ENCODE data around the gene SMG6. TPM values are rescaled to one million over a fixed set of nuclear protein-coding genes. Genes with fewer than 3 reads are reported as not detected.

Gene SMG6
- total and polyA plus RNA-seq, 2 of the 8 experiments (the other 6 are each of a cell fraction or from before 2014, with no cell fraction given), result 18.5 to 25.2 TPM

DNA sequence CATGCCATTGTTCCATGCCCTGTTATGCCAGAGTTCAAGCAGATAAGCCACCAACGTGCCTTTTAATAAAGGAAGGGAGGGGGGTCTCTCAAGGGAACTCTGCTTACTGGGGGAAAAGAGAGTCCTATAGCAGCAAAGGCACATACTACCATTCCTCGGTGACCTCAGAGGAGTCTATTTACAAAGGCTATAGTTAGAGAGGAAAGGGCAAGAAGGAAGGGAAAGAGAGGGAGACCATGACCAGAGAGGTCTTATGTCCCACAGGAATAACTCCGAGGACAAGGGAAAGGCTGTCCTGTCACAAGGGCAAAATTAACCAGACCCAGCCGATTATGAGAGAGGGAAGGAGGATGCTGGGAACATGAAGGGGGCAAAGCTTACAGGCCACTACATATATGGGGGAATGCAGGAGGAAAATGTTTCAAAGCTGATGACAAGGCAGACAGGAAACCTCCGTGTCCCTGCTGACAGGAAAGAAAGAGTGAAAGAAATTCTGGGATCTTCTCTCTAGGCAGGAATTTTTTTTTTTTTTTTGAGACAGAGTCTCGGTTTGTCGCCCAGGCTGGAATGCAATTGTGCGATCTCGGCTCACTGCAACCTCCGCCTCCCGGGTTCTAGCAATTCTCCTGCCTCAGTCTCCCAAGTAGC, 197.2 kb downstream of the SMG6 start:
- TF ChIP-seq KDM5A (IDR thresholded peaks at IDR 0.05; ENCODE audit: low read length) (no peak), GABPA (IDR thresholded peaks at IDR 0.05; ENCODE audit: borderline replicate concordance, insufficient read depth, low read length) (no peak), CTBP2 (IDR thresholded peaks at IDR 0.05; ENCODE audit: borderline replicate concordance, insufficient read depth, insufficient read length, low read length) (no peak), SRF (IDR thresholded peaks at IDR 0.05; ENCODE audit: low read depth, low read length) (no peak), ASH2L (IDR thresholded peaks at IDR 0.05; ENCODE audit: low read length) (no peak), TEAD4 (IDR thresholded peaks at IDR 0.05; ENCODE audit: low read depth, low read length) (no peak), BRCA1 (IDR thresholded peaks at IDR 0.05; ENCODE audit: low read depth, low read length) (no peak), EP300 (IDR thresholded peaks at IDR 0.05; ENCODE audit: borderline replicate concordance in 1 of 2, low read depth in 2 of 2, low read length in 2 of 2) (no peak), CHD1 (IDR thresholded peaks at IDR 0.05; ENCODE audit: low read depth, low read length) (no peak)
- TF ChIP-seq, protein P1, sequence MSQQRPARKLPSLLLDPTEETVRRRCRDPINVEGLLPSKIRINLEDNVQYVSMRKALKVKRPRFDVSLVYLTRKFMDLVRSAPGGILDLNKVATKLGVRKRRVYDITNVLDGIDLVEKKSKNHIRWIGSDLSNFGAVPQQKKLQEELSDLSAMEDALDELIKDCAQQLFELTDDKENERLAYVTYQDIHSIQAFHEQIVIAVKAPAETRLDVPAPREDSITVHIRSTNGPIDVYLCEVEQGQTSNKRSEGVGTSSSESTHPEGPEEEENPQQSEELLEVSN (IDR thresholded peaks at IDR 0.05), result no peak
- no peak overlapping the region for H3K27ac ChIP-seq (ENCODE audit: low read depth, low read length)
- no peaks in the 10 kb centered on the region for H3K79me2 ChIP-seq (ENCODE audit: control insufficient read depth in 1 of 2, insufficient read depth in 2 of 2, low read length in 2 of 2)
- 92% methylated on average over 11 of the region's 11 CpGs; no CpG with 5 or more reads in 1 of the 2 experiments for WGBS, 2 experiments (ENCODE audit: extremely low coverage in 1 of 2, insufficient coverage in 1 of 2, insufficient read length in 1 of 2, insufficient replicate concordance in 2 of 2, low coverage in 1 of 2, low lambda C conversion rate in 2 of 2, missing lambda C conversion rate in 1 of 2)
- no peak overlapping the region for H3K18ac ChIP-seq (ENCODE audit: extremely low read depth, low read length)
- no peak overlapping the region for H4K8ac ChIP-seq (ENCODE audit: extremely low read depth, insufficient read depth, low read length)
- no peaks in the 10 kb centered on the region for H3K27me3 ChIP-seq (replicated peaks in 1 of 4; ENCODE audit: control insufficient read depth in 3 of 4, extremely low read depth in 1 of 4, insufficient read depth in 3 of 4, low read length in 3 of 4)
- FAIRE-seq (no peak), DNase-seq (ENCODE audit: low read depth in 1 of 2, low spot score in 2 of 2) (no peak)
- no peak overlapping the region for H2BK5ac ChIP-seq (ENCODE audit: low read depth, low read length)
- no peak overlapping the region for H2AK5ac ChIP-seq (ENCODE audit: low read depth, low read length)
- no peak overlapping the region for H3K4ac ChIP-seq (replicated peaks; ENCODE audit: insufficient read length, low read depth, low read length)
- H3K23ac ChIP-seq (ENCODE audit: insufficient read length), result no peak overlapping the region
- no peaks in the 10 kb centered on the region for H3K4me1 ChIP-seq (replicated peaks in 1 of 4; ENCODE audit: control insufficient read depth in 3 of 4, insufficient read depth in 4 of 4, low read length in 3 of 4)
- H3K9me3 ChIP-seq (ENCODE audit: insufficient read depth in 2 of 2, low read depth in 1 of 2, low read length in 1 of 2), result no peaks in the 10 kb centered on the region
- H4K91ac ChIP-seq (replicated peaks; ENCODE audit: insufficient read length, low read length), result no peak overlapping the region
- no peaks in the 10 kb centered on the region for H3K79me1 ChIP-seq (ENCODE audit: low read depth, low read length)
- H2BK120ac ChIP-seq (replicated peaks; ENCODE audit: low read depth, low read length), result no peak overlapping the region
- no peak overlapping the region for H3K4me2 ChIP-seq (ENCODE audit: insufficient read depth in 1 of 2, low read depth in 2 of 2, low read length in 2 of 2)
- H3K14ac ChIP-seq (ENCODE audit: insufficient read length), result no peak overlapping the region
- H2AFZ ChIP-seq (ENCODE audit: low read length), result no peak overlapping the region
- no peak overlapping the region for H4K5ac ChIP-seq (ENCODE audit: insufficient read length, low read depth, low read length)
- H3K4me3 ChIP-seq (ENCODE audit: extremely low read depth in 1 of 4, insufficient read depth in 2 of 4, low read depth in 3 of 4, low read length in 4 of 4), result no peak overlapping the region
- no peaks in the 10 kb centered on the region; a peak in 1 of 8 replicates for H3K36me3 ChIP-seq (ENCODE audit: control insufficient read depth in 2 of 4, insufficient read depth in 4 of 4, low read length in 3 of 4)
- no peak overlapping the region for H3K56ac ChIP-seq (replicated peaks; ENCODE audit: insufficient read length, low read depth, low read length)
- H4K20me1 ChIP-seq (replicated peaks in 1 of 2; ENCODE audit: control insufficient read depth in 1 of 2, insufficient read depth in 2 of 2, low read length in 2 of 2), result no peaks in the 10 kb centered on the region
- H3K23me2 ChIP-seq (ENCODE audit: low read depth, low read length), result no peaks in the 10 kb centered on the region
- no peak overlapping the region for H3K9ac ChIP-seq (replicated peaks in 1 of 4; ENCODE audit: extremely low read depth in 1 of 4, low read depth in 3 of 4, low read length in 3 of 4)
- ChIA-PET POLR2A (ENCODE audit: partially characterized antibody) (no interaction called here), CTCF (ENCODE audit: partially characterized antibody) (interaction anchor here (1.0 to 4.0 kb wide), 4 partner anchors 12 to 139 kb away, joined by 3 to 27 read pairs (median 4); no protein-coding TSS in a partner anchor)
- no peak overlapping the region for H2BK15ac ChIP-seq (ENCODE audit: low read length)
- no peak overlapping the region for H2BK20ac ChIP-seq (ENCODE audit: low read length)
- H2BK12ac ChIP-seq (ENCODE audit: low read depth, low read length), result no peak overlapping the region
